Activated CD8-positive, alpha-beta memory T cell treated with anti-CD3 and anti-CD28 coated beads for 1 hour (primary cell): Measurements from ENCODE around the gene CROT.
"Not testable (repeated sequence)": the region's sequence is repeated elsewhere in the genome, so short reads cannot be mapped to it uniquely, and the experiment has no call there.

Source experiments
- DNase-seq, 2 donors: peaks; one replicate each; pipeline ENCODE4 v3.0.0-alpha.2; 2020; ENCODE audit warnings: low read depth in 1 of 2; ENCODE audit errors: extremely low read depth in 1 of 2

Gene CROT, protein sequence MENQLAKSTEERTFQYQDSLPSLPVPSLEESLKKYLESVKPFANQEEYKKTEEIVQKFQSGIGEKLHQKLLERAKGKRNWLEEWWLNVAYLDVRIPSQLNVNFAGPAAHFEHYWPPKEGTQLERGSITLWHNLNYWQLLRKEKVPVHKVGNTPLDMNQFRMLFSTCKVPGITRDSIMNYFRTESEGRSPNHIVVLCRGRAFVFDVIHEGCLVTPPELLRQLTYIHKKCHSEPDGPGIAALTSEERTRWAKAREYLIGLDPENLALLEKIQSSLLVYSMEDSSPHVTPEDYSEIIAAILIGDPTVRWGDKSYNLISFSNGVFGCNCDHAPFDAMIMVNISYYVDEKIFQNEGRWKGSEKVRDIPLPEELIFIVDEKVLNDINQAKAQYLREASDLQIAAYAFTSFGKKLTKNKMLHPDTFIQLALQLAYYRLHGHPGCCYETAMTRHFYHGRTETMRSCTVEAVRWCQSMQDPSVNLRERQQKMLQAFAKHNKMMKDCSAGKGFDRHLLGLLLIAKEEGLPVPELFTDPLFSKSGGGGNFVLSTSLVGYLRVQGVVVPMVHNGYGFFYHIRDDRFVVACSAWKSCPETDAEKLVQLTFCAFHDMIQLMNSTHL

DNA sequence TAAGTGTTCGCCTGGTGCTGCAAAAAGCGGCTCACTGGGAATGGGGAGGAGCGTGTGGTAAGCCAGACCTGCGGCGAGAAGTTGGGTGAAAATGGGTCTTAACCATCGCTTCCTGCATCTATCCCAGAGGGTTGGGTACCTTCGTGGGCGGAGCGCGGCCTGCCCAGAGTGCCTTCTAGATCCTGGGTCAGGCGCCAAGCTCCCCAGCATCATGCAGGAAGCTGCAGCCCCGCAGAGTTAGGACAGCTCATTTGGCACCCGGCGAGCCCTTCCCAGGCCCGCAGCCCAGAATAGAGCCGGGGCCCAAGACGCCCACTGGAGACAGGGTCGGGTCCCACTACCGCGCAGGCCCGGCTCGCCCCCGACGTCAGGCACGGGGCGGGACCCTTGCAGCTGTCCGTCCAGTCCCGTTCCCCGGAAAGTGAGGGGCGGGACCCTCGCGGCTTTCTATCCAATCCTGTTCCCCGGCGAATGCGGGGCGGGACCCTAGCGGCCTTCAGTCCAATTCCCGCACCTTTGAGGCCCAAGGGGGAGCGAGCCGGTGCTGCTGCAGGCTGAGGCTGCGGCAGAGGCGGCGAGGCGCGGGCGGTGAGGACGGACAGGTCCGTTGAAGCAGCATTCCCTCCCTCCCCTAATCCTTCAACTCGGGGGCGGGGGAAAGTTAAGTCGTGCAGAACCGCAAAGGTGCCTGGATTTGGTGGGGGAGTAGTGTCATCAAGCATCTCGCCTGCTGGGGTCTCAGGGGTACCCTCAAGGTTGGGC lies at the start of gene CROT:
CROT (plus strand) TSS at position 499 of the 762 bp plus-strand sequence. CDS start 3,405 bp downstream, outside the sequence.
- DNase-seq = peak; percentile 76 to 90

DNA sequence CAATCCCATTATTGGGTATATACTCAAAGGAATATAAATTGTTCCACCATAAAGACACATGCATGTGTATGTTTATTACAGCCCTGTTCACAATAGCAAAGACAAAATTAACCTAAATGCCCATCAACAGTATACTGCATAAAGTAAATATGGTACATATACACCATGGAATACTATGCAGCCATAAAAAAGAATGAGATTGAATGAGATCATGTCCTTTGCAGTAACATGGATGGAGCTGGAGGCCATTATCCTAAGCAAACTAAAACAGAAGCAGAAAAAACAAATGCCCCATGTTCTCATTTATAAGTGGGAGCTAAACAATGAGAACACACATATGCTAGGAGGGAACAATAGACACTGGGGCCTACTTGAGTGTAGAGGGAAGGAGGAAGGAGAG lies 44.7 kb upstream of the CROT start:
- no peak for DNase-seq

DNA sequence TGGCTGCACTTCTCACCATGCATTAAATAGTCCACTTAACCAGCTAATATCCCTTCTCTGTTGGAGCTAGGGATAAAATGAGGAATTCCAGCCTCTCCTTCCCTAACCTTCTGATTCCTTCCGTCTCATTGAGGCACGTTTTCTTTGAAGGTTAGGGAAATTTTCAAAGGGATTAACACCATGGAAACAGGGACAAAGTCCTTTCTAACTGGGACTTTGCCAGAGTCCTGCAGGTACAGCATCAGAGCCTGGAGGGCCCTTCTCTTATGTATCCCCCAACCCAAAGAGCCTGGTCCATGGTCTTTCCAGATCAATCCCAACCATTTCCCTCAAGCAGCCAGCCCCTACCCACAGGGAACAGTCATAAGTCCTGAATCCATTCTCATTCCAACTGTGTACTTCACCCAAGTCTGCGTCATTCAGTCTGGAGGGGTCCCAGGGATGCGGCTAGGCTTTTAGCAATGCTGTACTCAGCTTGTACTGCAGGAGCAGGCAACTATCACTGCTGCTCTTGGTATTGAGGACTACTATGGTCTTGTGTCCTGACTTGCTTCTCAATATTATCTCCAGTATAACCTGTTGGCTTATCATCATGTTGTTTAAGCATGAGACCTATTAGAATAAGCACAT lies 34.6 kb upstream of the CROT start:
- no peak for DNase-seq

DNA sequence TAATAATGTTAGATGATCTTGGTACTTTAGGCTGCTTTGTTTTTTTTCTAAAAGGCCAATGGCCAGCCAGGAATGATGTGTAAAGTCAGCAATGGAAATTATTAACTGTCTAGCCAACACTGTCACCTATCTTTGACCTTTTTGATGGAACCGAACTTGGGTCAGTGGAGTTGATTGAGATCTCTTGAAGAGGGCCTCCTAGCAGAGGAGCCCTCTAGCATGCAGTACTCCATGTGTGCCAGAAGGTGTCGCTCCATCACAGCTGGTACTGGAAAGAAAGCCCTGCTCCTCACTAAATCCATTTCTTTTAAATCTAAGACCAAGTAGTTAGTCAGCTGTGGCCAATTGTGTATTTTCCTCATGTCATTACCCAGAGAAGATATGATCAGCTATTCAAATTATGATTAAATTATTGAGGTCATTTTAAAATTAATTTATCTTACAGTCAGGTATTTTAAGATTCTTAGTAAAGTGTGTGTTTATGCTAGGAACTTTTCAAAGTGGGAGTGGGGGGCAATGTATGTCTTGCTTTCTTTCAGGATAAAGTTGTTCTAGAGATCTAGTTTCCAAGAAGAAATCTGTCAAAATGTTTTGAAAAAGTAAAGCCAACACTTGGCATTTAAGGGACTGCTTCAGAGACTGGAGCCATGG lies 33.1 kb upstream of the CROT start:
- peak; percentile 13 to 51 for DNase-seq

DNA sequence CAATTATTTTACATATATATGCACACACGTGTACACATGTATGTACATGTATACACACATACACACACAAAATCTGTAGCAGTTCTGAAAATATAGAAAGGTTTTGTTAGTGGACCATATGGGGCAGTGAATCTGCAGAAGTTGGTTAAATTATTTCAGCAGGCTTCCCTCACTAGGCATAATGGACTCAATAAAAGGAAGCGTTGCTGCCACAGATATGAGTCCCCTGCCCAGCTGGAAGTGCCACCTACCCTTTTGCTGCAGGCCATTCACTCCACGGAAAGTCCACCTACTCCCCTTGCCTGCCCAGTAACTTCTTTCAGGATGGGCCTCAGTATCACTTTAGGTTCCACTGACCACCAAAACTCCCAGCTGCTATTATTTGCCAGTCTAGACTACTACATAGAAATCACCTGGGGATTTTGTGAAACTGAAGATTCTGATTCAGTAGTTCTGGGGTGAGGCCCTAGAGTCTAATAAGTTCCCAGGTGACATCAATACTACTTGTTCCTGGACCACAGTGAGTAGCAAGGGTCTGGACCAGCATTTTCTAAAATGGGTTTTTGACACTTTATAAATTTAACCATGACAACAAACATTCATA lies 29.3 kb upstream of the CROT start:
- DNase-seq = no peak

DNA sequence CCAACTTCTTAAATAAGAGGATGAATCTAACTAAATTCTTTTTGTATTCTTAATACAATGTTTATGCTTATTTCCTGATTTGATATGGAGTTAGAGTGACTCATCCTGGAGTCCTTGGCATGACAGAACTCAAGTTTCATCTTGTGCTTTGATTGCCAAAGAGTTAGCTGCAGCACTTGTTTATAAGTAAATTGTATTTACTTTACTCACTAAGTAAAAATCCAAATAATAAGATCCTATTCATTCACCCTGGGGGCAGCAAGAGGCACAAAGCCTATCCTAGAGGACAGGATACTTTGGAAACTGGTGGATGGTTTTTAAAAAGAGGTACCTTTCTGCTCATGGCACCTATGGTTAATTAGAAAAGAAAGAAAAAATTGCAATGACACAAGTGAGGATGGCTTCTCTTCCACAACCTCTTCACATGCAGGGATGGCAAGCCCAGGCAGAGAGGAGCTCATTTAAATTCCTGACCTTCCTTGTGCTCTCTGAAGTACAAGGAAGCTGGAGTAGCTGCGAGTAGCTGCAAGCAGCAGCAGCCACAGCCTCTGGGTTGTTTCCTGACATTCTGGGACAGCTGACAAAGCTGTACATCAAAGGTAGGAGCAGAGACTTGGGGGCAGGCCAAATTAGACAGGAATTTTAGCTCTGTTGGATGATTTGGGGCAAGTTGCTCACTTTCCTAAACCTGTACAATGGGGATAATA lies 28.5 kb upstream of the CROT start:
- no peak for DNase-seq

DNA sequence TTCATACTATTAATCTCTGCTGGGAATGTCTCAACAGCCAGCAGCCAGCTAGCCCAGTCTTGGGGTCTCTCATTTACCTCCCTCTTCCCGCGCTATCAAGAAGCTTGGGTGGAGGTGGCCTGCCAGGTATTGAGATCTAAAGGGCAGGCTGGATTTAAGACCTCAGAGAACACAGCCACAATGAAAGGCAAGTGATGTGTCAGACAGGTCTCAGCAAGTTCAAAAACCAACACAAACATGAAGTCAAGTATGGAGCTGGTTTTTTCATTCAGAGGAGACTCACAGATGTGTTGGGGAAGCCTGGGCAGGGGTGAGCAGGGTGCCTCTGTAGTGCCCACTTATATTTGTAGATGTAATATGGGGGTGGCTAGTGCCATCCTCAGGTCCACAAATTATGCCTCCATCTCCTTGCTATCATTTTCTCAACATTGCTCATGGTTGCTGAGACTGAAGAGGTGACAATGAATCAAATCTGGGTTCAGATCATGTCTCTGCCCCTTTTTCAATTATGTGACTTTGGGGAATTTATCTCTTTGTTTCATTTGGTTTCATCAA lies 27.7 kb upstream of the CROT start:
- no peak for DNase-seq

DNA sequence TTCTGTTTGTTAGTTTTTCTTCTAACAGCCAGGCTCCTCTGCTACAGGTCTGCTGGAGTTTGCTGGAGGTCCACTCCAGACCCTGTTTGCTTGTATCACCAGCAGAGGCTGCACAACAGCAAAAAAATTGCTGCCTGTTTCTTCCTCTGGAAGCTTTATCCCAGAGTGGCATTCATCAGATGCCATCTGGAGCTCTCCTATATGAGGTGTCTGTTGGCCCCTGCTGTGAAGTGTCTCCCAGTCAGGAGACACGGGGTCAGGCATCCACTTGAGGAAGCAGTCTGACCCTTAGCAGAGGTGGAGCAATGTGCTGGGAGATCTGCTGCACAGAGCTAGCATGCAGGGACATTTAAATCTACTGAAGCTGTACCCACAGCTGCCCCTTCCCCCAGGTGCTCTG lies 26.7 kb upstream of the CROT start:
- no peak for DNase-seq

DNA sequence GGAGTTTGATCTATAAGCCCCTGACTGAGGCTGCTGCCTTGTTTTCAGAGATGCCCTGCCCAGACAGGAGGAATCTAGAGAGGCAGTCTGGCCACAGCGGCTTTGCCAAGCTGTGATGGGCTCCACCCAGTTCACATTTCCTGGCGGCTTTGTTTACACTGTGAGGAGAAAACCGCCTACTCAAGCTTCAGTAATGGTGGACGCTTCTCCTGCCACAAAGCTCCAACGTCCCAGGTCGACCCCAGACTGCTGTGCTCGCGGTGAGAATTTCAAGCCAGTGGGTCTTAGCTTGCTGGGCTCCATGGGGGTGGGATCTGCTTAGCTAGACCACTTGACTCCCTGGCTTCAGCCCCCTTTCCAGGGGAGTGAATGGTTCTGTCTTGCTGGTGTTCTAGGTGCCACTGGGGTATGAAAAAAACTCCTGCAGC lies 26.3 kb upstream of the CROT start:
- not testable (repeated sequence) for DNase-seq

DNA sequence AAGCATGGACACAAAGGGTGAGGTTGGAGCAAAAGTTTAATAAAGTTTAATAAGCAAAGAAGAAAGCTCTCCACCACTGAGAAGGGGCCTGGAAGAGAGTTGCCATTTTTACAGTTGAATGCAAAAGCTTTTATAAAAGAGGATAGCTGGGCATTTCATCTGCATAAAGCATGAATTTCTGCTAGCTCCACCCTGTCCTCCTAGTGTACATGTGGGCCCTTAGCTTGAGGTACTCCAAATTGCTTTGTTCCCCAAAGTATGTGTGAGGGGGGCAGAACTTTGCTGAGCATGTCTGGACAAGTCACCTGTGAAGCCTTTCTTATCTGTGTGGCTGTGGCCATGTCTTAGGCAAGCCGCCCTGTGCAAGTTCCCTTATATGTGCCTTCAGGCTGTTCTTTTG lies 22.6 kb upstream of the CROT start:
- DNase-seq = no peak

DNA sequence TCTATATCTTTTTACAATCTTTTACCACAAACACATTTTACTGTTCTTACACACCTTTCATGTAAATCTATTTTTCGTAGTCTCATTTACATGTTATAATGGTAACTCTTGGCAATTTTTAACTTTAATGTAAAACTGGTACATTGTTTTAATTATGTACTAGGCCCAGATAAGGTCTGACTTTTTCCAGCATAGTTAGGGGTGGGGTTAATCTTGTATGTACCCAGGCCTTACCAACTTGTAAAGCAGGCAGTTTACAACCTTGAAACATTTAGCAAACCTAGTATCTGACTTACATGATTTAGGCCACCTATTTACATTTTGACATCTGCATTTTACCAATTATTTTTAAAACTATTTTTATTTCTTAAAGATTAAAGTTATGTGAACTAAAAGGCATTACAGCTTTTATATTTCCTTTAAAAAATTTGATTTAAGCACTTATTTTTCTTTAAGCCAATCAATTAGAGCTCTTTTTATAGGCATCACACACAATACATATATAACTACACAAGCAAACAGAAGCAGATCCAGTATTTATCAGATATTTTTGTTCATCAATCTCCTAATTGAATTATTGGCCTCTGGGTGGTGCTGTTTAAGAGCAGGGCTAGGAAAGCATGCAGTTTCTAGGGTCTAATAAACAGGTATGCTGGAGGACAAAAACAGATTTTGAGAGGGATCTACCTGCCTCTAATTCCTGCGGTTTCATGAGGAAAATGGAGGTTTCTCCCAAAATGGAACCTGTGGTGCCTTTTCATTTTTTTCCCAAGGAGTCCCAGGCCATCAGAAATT lies 19.7 kb upstream of the CROT start:
- DNase-seq = no peak

DNA sequence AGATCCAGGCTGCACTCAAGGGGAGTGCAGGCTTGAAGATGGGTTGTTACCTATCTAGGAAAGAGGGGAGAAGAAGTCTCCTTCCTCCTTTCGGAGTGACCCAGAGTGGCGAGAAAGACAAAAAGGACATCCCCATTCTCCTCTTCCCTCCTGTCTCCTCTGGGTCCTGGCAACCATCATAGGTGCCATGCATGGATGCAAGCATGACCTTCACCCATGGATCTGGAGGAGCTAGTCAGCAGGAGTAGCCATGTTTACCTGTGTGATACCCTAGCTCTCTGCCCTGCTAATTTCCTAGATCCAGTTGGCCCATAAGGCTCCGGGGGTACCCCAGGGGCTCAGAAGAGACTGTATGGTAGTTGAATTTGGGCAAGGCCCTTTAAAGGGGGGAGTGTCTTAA lies 17.2 kb upstream of the CROT start:
- no peak for DNase-seq

DNA sequence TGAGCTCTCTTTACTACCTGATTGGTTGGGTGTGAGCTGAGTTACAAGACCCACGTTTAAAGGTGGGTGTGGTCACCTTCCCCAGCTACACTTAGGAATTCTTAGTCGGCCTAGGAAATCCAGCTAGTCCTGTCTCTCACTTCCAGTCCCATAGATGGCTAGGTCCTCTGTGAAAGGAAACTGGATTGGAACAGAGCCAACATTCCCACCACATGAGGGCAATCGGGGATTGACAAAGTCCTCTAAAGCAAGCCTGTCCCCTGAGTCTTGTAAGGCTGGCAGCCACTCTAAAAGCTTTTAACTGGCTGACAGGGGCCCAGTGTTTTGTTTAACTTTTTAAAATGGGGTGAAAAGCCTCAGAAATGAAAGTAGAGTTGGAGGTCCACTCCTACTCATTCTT lies 15.1 kb upstream of the CROT start:
- DNase-seq = no peak

DNA sequence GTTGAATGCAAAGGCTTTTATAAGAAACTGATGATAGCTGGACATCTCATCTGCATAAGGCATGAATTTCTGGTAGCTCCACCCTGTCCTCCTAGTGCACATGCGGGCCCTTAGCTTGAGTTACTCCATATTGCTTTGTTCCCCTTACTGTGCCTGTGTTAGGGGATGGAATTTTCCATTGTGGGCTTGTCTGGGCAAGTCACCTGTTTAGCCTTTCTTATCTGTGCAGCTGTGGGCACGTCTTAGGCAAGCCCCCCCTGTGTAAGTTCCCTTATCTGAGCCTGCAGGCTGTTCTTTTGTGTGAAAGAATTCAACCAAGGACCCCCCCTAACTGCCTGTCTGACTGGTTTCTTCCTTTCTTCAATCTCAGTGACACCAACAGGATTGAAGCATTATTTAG lies 14.5 kb upstream of the CROT start:
- DNase-seq = no peak

DNA sequence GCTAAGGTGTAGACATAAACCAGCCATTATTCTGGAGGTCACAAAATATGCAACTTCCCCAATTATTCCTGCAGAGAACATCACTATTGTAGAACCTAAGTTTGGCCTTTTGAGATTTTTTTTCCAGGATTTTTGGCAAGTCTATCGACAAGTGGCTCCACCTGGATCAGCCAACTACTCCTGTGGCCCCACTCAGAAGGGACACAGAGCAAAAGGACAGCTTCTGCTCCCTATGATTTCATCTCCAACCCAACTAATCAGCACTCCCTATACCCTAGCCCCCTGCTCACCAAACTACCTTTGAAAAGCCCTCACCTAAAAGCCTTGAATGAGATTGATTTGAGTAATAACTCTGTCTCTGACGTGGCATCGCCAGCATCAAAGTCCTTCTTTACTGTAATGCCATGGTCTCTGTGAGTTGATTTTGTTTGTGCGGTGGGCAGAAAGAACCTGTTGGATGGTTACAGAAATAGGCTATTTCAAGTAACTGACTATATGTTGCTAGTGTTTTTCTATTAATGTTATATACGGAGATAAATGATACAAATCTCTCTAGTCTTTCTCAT lies 13.7 kb upstream of the CROT start:
- DNase-seq = no peak

DNA sequence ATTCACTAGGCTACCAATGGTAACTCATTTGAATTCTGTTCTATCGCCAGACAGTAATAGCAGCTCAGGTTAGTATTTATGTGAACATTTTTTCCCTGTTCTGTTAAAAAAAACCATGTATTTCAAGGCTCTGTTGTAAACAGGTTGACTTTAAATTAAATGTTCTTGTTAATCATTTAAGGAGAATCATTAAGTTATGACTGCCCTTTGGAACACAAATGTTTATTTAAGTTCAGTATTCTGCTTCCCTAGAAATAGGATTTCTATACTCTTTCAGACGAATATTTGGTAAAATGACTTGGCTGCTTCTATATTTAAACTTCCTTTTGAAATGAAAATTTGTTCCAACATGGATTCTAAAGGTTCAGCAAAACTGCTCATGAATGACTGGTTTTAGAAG lies 13.1 kb upstream of the CROT start:
- no peak for DNase-seq

DNA sequence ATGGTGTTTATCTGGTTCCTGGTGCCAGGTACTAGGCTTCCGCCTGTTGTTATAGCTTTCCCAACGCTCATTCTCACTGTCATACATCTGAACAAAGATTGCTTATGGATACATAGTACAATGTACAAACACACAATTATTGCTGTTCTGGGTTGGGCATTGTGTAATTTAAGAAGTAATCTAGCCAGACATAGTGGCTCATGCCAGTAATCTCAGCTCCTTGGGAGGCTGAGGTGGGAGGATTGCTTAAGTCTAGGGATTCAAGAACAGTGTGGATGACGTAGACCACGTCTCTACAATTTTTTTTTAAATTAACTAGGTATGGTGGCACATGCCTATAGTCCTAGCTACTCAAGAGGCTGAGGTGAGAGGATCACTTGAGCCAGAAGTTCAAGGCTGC lies 9.3 kb upstream of the CROT start:
- DNase-seq = no peak

DNA sequence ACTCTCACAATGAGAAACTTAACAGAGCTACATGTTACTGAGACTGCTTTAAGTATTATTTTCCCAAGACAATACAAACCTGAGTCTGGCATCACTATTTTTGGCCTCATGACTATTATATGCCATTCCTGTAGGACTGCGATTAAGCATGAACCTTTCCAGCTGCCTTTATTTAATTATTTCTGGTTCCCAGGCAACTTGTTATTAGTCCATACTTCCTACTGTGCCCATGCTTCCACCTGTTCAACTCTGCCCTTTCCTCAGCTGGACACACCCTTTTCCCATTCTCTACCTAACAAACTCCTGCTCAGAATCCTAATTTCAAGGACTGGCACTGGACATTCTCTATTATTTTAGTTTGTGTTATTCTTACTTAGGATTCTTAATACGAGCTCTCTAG lies 8.1 kb upstream of the CROT start:
- DNase-seq = no peak
